ENCODE data around the gene AHCTF1.
A peak's percentile ranks its signal among the peaks of the same experiment; 100 is the strongest.
"Not testable (repeated sequence)": the region's sequence is repeated elsewhere in the genome, so short reads cannot be mapped to it uniquely, and the experiment has no call there.

Gene AHCTF1

GRCh38 chr1:246923482-246923881 lies 8.3 kb downstream of the AHCTF1 start:
- Histone ChIP-seq H3K4me2 (ENCODE audit: insufficient read depth, low read length) (0 out of 2 replicates have a peak overlapping the region, but pooled peaks have one; percentile 5), H3K4me1 (ENCODE audit: insufficient read depth, low read length) (peaks cover 13% of the 10 kb centered on the region), H3K36me3 (ENCODE audit: insufficient read depth, low read length) (peaks cover 48% of the 10 kb centered on the region), H3K79me2 (ENCODE audit: insufficient read depth, low read length) (peaks cover 97% of the 10 kb centered on the region), H4K20me1 (ENCODE audit: insufficient read depth, low read length) (peaks cover 65% of the 10 kb centered on the region), H3K9me3 (ENCODE audit: insufficient read depth, low read length, severe bottlenecking) (no peaks in the 10 kb centered on the region), H3K9ac (ENCODE audit: low read depth, low read length) (no peak overlapping the region), H3K27me3 (ENCODE audit: insufficient read depth, low read length, poor library complexity) (no peaks in the 10 kb centered on the region), H2AFZ (ENCODE audit: low read depth, low read length) (no peak overlapping the region), H3K4me3 (ENCODE audit: low read depth in 1 of 2, low read length in 2 of 2) (no peak overlapping the region), H3K27ac (ENCODE audit: low read length) (no peak overlapping the region)
- TF ChIP-seq CTCF (IDR thresholded peaks at IDR 0.05; ENCODE audit: borderline replicate concordance, extremely low read depth, low read length, poor library complexity, severe bottlenecking) (no peak), EZH2 (IDR thresholded peaks at IDR 0.05; ENCODE audit: borderline replicate concordance, low read depth, low read length, severe bottlenecking) (no peak)
- DNase-seq (no peak), ATAC-seq (ENCODE audit: insufficient read depth, low read depth) (0 out of 3 replicates have a peak, but pooled peaks have one; percentile 13)

- peaks cover 13% of the 10 kb centered on the region for H3K4me1 ChIP-seq (ENCODE audit: insufficient read depth, low read length)
- peaks cover 49% of the 10 kb centered on the region for H3K36me3 ChIP-seq (ENCODE audit: insufficient read depth, low read length)
- peaks cover 71% of the 10 kb centered on the region for H4K20me1 ChIP-seq (ENCODE audit: insufficient read depth, low read length)
- no peak overlapping the region for H2AFZ ChIP-seq (ENCODE audit: low read depth, low read length)
- no peak overlapping the region for H3K9ac ChIP-seq (ENCODE audit: low read depth, low read length)
- DNase-seq (no peak), ATAC-seq (ENCODE audit: insufficient read depth, low read depth) (no peak)
- no peak overlapping the region for H3K4me3 ChIP-seq (ENCODE audit: low read depth in 1 of 2, low read length in 2 of 2)
- no peaks in the 10 kb centered on the region for H3K27me3 ChIP-seq (ENCODE audit: insufficient read depth, low read length, poor library complexity)
- H3K9me3 ChIP-seq (ENCODE audit: insufficient read depth, low read length, severe bottlenecking), result no peaks in the 10 kb centered on the region
- H3K4me2 ChIP-seq (ENCODE audit: insufficient read depth, low read length), result no peak overlapping the region
- TF ChIP-seq CTCF (IDR thresholded peaks at IDR 0.05; ENCODE audit: borderline replicate concordance, extremely low read depth, low read length, poor library complexity, severe bottlenecking), result no peak
- no peak for TF ChIP-seq EZH2 (IDR thresholded peaks at IDR 0.05; ENCODE audit: borderline replicate concordance, low read depth, low read length, severe bottlenecking)
- no peak overlapping the region for H3K27ac ChIP-seq (ENCODE audit: low read length)
- H3K79me2 ChIP-seq (ENCODE audit: insufficient read depth, low read length), result peaks cover 96% of the 10 kb centered on the region
Measured at GRCh38 chr1:246921481-246921880, 10.3 kb downstream of the AHCTF1 start.

DNA sequence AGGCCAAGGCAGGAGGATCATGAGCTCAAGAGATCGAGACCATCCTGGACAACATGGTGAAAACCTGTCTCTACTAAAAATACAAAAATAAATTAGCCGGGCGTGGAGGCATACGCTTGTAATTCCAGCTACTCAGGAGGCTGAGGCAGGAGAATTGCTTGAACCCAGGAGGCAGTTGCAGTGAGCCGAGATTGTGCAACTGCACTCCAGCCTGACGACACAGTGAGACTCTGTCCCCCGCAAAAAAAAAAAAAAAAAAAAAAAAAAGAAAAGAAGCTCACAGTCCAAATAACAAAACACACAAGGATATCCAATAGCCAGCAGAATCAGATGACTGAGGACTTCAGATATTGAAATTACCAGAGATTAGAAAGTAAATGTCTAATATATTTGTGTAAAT lies 11.8 kb downstream of the AHCTF1 start:
- Histone ChIP-seq H3K4me1 (ENCODE audit: insufficient read depth, low read length) (peaks cover 5% of the 10 kb centered on the region), H2AFZ (ENCODE audit: low read depth, low read length) (no peak overlapping the region), H3K36me3 (ENCODE audit: insufficient read depth, low read length) (peaks cover 51% of the 10 kb centered on the region), H3K9me3 (ENCODE audit: insufficient read depth, low read length, severe bottlenecking) (no peaks in the 10 kb centered on the region), H3K4me3 (ENCODE audit: low read depth in 1 of 2, low read length in 2 of 2) (no peak overlapping the region), H4K20me1 (ENCODE audit: insufficient read depth, low read length) (peaks cover 58% of the 10 kb centered on the region), H3K27me3 (ENCODE audit: insufficient read depth, low read length, poor library complexity) (no peaks in the 10 kb centered on the region), H3K4me2 (ENCODE audit: insufficient read depth, low read length) (no peak overlapping the region), H3K27ac (ENCODE audit: low read length) (no peak overlapping the region), H3K79me2 (ENCODE audit: insufficient read depth, low read length) (peaks cover 85% of the 10 kb centered on the region), H3K9ac (ENCODE audit: low read depth, low read length) (no peak overlapping the region)
- ATAC-seq (ENCODE audit: insufficient read depth, low read depth) (no peak), DNase-seq (no peak)
- TF ChIP-seq EZH2 (IDR thresholded peaks at IDR 0.05; ENCODE audit: borderline replicate concordance, low read depth, low read length, severe bottlenecking) (no peak), CTCF (IDR thresholded peaks at IDR 0.05; ENCODE audit: borderline replicate concordance, extremely low read depth, low read length, poor library complexity, severe bottlenecking) (no peak)

DNA sequence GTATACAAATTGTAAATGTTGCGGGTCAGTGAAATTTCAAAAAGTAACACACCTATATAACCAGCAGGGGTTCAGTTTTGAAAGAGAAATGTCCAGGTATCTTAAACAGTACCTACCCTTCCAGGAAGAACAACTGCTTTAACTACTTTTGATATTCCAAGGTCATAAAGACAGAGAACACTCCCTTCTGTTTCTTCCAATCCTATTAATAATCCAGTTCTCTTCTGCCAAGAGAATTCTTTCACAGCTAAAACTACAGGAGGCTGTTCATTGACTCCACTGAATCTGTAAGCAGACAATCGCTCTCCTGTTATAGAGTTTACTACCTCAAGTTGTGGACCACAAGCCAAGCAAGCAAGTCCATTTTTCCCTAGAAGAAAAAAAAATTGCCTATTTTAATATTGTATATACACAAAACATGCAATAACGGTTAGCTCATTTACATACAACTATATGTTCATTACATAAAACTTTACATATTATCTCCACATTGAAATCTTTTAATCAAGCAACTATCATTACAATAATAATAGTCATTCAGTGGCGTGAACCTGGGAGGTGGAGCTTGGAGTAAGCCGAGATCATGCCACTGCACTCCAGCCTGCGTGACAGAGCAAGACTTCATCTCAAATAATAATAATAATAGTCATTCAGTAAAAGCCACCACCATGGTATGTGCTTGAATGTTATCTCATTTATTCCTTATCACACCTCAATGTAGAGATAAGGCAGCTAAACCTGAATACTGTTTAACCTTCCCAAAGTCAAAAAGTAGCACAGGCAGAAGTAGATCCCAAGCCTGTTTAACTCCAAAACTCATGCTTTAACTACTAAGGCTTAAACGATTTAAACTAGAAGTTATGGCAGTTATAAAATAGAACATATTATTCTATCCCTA lies 15.5 kb downstream of the AHCTF1 start:
- not testable (repeated sequence) for H3K4me2 ChIP-seq (ENCODE audit: insufficient read depth, low read length); H2AFZ ChIP-seq (ENCODE audit: low read depth, low read length); H3K27ac ChIP-seq (ENCODE audit: low read length); H3K27me3 ChIP-seq (ENCODE audit: insufficient read depth, low read length, poor library complexity); H3K4me3 ChIP-seq (ENCODE audit: low read depth in 1 of 2, low read length in 2 of 2); DNase-seq; ATAC-seq (ENCODE audit: insufficient read depth, low read depth); H3K9ac ChIP-seq (ENCODE audit: low read depth, low read length); H3K4me1 ChIP-seq (ENCODE audit: insufficient read depth, low read length); H3K9me3 ChIP-seq (ENCODE audit: insufficient read depth, low read length, severe bottlenecking)
- Histone ChIP-seq H4K20me1 (ENCODE audit: insufficient read depth, low read length) (peaks cover 44% of the 10 kb centered on the region), H3K36me3 (ENCODE audit: insufficient read depth, low read length) (peaks cover 79% of the 10 kb centered on the region), H3K79me2 (ENCODE audit: insufficient read depth, low read length) (peaks cover 63% of the 10 kb centered on the region)
